Vagina (tissue), 2 donors: ENCODE data around the gene NINJ1. TPM values are rescaled to one million over a fixed set of nuclear protein-coding genes. Genes with fewer than 3 reads are reported as not detected.

Experiments
- DNase-seq, 2 donors: peaks; one replicate each; pipeline ENCODE4 v3.0.0-alpha.2; 2017; ENCODE audit errors: extremely low spot score in 2 of 2
- H3K27ac ChIP-seq: fragments of 200-600 bp; sonication (generic); one replicate; pipeline ENCODE4 v1.5.1; 2019
- H3K27me3 ChIP-seq: fragments of 200-600 bp; sonication (generic); one replicate; pipeline ENCODE4 v1.5.1; 2019
- H3K36me3 ChIP-seq, 2 donors: fragments of 200-600 bp; sonication (generic); one replicate each; pipeline ENCODE4 v1.5.1; 2017 to 2019
- H3K4me1 ChIP-seq: fragments of 200-600 bp; sonication (generic); one replicate; pipeline ENCODE4 v1.5.1; 2019
- H3K4me3 ChIP-seq, 2 donors: fragments of 200-600 bp; sonication (generic); 1 replicate in 1 of 2; 2 replicates in 1 of 2; pipeline ENCODE4 v1.5.1; 2016 to 2019
- H3K9me3 ChIP-seq: fragments of 200-600 bp; sonication (generic); one replicate; pipeline ENCODE4 v1.5.1; 2019
- POLR2A ChIP-seq, 2 donors: fragments of 450-650 bp; IDR thresholded peaks; one replicate each; pipeline ENCODE4 v1.6.1; 2017; ENCODE audit warnings: antibody characterized with exemption in 2 of 2, mild to moderate bottlenecking in 2 of 2, moderate library complexity in 2 of 2
- POLR2AphosphoS5 ChIP-seq, 2 donors: sonication (generic); formaldehyde crosslinking; IDR thresholded peaks; one replicate each; pipeline ENCODE4 v1.9.0; 2017; ENCODE audit warnings: antibody characterized with exemption in 2 of 2, mild to moderate bottlenecking in 2 of 2, low read depth in 1 of 2; ENCODE audit not compliant: insufficient read depth in 1 of 2
- intact Hi-C: fragments of 100-400 bp; cut with DNase I; formaldehyde crosslinking; loops from one replicate; pipeline ENCODE4 v1.15.1; 2023
- total RNA-seq: library from RNA; depleted of rRNA; stranded (reverse); fragments of >200 nt; gene quantifications from one replicate; pipeline ENCODE4 v1.2.3, GENCODE V29; 2016
- TF ChIP-seq, protein P1 (sequence below), 3 experiments: fragments of 450-650 bp in 2 of 3; fragments of 200-600 bp in 1 of 3; sonication (generic) in 1 of 3; IDR thresholded peaks; one replicate each; pipeline ENCODE4 v1.5.1; 2017 to 2019; ENCODE audit warnings: antibody characterized with exemption in 3 of 3, mild to moderate bottlenecking in 2 of 3, moderate library complexity in 2 of 3

NINJ1 gene
- total RNA-seq, 1 donor from 2014 or later = 78.6 TPM

- TF ChIP-seq POLR2A (IDR thresholded peaks at IDR 0.05) = no peak
- TF ChIP-seq, protein P1, sequence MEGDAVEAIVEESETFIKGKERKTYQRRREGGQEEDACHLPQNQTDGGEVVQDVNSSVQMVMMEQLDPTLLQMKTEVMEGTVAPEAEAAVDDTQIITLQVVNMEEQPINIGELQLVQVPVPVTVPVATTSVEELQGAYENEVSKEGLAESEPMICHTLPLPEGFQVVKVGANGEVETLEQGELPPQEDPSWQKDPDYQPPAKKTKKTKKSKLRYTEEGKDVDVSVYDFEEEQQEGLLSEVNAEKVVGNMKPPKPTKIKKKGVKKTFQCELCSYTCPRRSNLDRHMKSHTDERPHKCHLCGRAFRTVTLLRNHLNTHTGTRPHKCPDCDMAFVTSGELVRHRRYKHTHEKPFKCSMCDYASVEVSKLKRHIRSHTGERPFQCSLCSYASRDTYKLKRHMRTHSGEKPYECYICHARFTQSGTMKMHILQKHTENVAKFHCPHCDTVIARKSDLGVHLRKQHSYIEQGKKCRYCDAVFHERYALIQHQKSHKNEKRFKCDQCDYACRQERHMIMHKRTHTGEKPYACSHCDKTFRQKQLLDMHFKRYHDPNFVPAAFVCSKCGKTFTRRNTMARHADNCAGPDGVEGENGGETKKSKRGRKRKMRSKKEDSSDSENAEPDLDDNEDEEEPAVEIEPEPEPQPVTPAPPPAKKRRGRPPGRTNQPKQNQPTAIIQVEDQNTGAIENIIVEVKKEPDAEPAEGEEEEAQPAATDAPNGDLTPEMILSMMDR (IDR thresholded peaks at IDR 0.05) = no peak
- TF ChIP-seq POLR2AphosphoS5 (IDR thresholded peaks at IDR 0.05; ENCODE audit: insufficient read depth in 1 of 2, low read depth in 1 of 2) = no peak
- peak overlapping the region; percentile 99 for H3K27ac ChIP-seq
- no peak overlapping the region for H3K4me3 ChIP-seq
- no peak for DNase-seq
- intact Hi-C loops = no loop called here
- H3K36me3 ChIP-seq = peaks cover 0 to 17% of the 10 kb centered on the region in 2 donors
- H3K4me1 ChIP-seq = peaks cover 78% of the 10 kb centered on the region
- no peaks in the 10 kb centered on the region for H3K9me3 ChIP-seq
- H3K27me3 ChIP-seq = no peaks in the 10 kb centered on the region
Observed at GRCh38 chr9:93128011-93128714, 5.9 kb downstream of the NINJ1 start.

DNA sequence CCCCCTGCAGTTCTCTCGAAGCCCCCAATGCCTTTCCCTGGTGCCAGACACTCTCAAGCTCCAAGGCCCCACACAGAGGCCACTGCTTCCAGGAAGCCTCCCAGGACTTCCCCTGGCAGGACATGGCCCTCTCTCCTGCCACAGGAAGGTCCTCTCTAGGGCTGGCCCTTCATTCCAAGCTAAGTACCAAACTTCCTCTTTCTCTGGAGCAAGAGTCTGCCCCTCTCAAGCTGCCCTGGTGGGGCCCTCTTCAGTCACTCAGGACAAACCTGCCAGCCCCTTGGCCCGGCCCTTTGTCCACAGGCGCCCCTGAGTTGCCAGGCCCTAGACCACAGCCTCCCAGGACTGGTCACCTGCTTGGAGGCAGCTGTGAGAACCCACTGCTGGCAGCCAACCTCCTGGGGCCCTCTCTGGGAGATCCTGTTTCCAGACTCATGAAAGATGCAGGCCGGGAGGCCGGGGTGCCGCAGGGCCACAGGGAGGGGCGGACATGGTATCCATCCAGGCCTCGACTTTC, 6.6 kb downstream of the NINJ1 start:
- Histone ChIP-seq H3K4me1 (peaks cover 71% of the 10 kb centered on the region), H3K27me3 (no peaks in the 10 kb centered on the region), H3K9me3 (no peaks in the 10 kb centered on the region), H3K36me3 (peaks cover 0 to 17% of the 10 kb centered on the region in 2 donors), H3K4me3 (no peak overlapping the region), H3K27ac (peak overlapping the region; percentile 99)
- TF ChIP-seq, protein P1 (IDR thresholded peaks at IDR 0.05) = no peak
- peak in 1 of 2 donors; percentile 16 for TF ChIP-seq POLR2AphosphoS5 (IDR thresholded peaks at IDR 0.05; ENCODE audit: insufficient read depth in 1 of 2, low read depth in 1 of 2)
- DNase-seq = no peak
- intact Hi-C loops = no loop called here

- Histone ChIP-seq H3K36me3 (peaks cover 0 to 17% of the 10 kb centered on the region in 2 donors), H3K4me3 (peak overlapping the region in 1 of 2 donors; percentile 21), H3K27me3 (no peaks in the 10 kb centered on the region), H3K9me3 (no peaks in the 10 kb centered on the region), H3K4me1 (peaks cover 65% of the 10 kb centered on the region), H3K27ac (peak overlapping the region; percentile 99)
- TF ChIP-seq, protein P1 (IDR thresholded peaks at IDR 0.05) = no peak
- TF ChIP-seq POLR2A (IDR thresholded peaks at IDR 0.05) (no peak), POLR2AphosphoS5 (IDR thresholded peaks at IDR 0.05; ENCODE audit: insufficient read depth in 1 of 2, low read depth in 1 of 2) (peak in 1 of 2 donors; percentile 17)
- intact Hi-C loops = no loop called here
- no peak for DNase-seq
Observed at GRCh38 chr9:93126825-93127368, 7.2 kb downstream of the NINJ1 start.

DNA sequence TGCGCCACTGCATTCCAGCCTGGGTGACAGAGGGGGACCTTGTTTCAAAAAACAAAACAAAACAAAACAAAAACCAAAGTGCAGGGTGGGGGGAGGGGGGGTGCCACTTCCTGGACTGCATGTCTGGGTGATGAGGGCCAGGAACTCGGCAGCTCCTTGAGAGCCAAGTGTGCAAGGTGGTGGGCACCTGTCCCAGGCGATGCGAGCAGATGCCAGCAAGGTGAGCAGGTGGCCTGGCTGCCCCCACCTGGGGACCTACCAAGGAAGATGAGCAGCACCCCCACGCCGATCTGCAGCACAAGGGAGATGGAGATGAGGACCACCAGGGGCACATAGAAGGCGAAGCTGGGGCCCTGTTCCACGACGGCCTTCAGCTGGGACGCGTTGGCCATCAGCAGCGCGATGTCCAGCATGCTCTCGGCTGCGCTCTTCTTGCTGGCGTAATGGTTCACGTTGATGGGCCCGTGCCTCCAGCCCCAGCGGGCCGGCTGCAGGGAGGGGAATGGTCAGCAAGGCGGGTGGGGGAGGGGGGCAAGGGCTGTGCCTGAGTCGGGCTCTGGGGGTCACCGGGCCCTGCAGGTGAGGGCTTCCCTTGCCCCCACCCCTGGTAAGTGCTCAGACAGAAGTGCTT, 7.8 kb downstream of the NINJ1 start:
- Histone ChIP-seq H3K27ac (peak overlapping the region; percentile 99), H3K36me3 (peaks cover 0 to 23% of the 10 kb centered on the region in 2 donors), H3K4me3 (peak overlapping the region in 1 of 2 donors; percentile 21), H3K27me3 (no peaks in the 10 kb centered on the region), H3K9me3 (no peaks in the 10 kb centered on the region), H3K4me1 (peaks cover 59% of the 10 kb centered on the region)
- TF ChIP-seq POLR2A (IDR thresholded peaks at IDR 0.05) (no peak), POLR2AphosphoS5 (IDR thresholded peaks at IDR 0.05; ENCODE audit: insufficient read depth in 1 of 2, low read depth in 1 of 2) (peak in 1 of 2 donors; percentile 10)
- intact Hi-C loops = no loop called here
- DNase-seq = no peak

DNA sequence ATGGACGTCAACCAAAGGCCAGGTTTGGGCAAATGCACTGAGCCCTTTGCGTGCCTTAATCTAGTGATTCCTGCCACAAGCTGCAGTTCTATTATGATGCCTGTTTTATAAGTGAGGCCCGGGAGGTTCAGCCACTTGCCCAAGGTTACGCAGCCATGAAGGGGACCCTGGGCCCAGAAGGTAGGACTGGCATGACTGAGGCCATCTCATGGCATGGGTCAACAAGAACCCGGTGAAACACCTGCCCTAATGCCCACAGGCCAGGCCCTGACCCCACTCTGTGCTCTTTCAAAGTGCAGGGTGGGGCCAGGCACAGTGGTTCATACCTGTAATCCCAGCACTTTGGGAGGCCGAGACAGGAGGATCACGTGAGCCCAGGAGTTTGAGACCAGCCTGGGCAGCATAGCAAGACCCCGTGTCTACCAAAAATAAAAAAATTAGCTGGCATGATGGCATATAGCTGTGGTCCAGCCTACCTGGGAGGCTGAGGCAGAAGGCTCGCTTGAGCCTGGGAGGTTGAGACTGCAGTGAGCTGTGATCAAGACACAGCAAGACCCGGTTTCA, 8.6 kb downstream of the NINJ1 start:
- Histone ChIP-seq H3K4me3 (no peak overlapping the region), H3K4me1 (peaks cover 57% of the 10 kb centered on the region), H3K27me3 (no peaks in the 10 kb centered on the region), H3K9me3 (no peaks in the 10 kb centered on the region), H3K36me3 (peaks cover 0 to 23% of the 10 kb centered on the region in 2 donors), H3K27ac (peak overlapping the region; percentile 99)
- intact Hi-C loops = no loop called here
- DNase-seq = peak in 1 of 2 donors; percentile 81
- no peak for TF ChIP-seq POLR2AphosphoS5 (IDR thresholded peaks at IDR 0.05; ENCODE audit: insufficient read depth in 1 of 2, low read depth in 1 of 2)
- TF ChIP-seq POLR2A (IDR thresholded peaks at IDR 0.05) = no peak
- TF ChIP-seq, protein P1 (IDR thresholded peaks at IDR 0.05) = no peak
